K562 (cell line): ENCODE results near the gene AKIRIN1. TPM values are rescaled to one million over a fixed set of nuclear protein-coding genes. Genes with fewer than 3 reads are reported as not detected.

Experiments
- SP2 ChIP-seq: IDR thresholded peaks from 2 replicates; pipeline ENCODE4 v1.6.1; 2011; ENCODE audit warnings: mild to moderate bottlenecking, low read depth, low read length, moderate library complexity; ENCODE audit not compliant: poor library complexity, severe bottlenecking; ENCODE audit errors: extremely low read depth
- YY1 ChIP-seq, 3 experiments: IDR thresholded peaks; 2 replicates each; pipeline ENCODE4 v1.6.1; 2011; ENCODE audit warnings: low read length in 2 of 3, mild to moderate bottlenecking in 2 of 3, moderate library complexity in 2 of 3, borderline replicate concordance in 1 of 3, control low read depth in 1 of 3, low read depth in 1 of 3; ENCODE audit not compliant: insufficient read depth in 3 of 3, insufficient replicate concordance in 2 of 3, control insufficient read depth in 1 of 3, insufficient read length in 1 of 3; ENCODE audit errors: extremely low read depth in 1 of 3
- ZNF224 ChIP-seq: sonication (generic); formaldehyde crosslinking; IDR thresholded peaks from 2 replicates; pipeline ENCODE4 v1.8.0; 2022; ENCODE audit warnings: mild to moderate bottlenecking, missing genetic modification reagents
- ZNF23 ChIP-seq: fragments of 250-450 bp; sonication (Bioruptor Pico); IDR thresholded peaks from 2 replicates; pipeline ENCODE4 v1.4.0; 2020; ENCODE audit warnings: mild to moderate bottlenecking
- polyA plus RNA-seq, 8 experiments: library from polyadenylated mRNA; depleted of rRNA in 4 of 8; stranded (reverse) in 5 of 8; unstranded in 3 of 8; fragments of >200 nt; fragmentation: Nextera tagmentation in 2 of 8; fragmentation: Illumina TruSeq in 1 of 8; extraction: Ambion mirVana in 2 of 8; extraction: Trizol in 1 of 8; gene quantifications; 2 replicates each; pipeline versions ENCODE4 v1.2.1 to v1.2.3, GENCODE V29; 2011 to 2014; ENCODE audit warnings: inconsistent platforms in 1 of 8, missing spikeins in 1 of 8
- total RNA-seq, 7 experiments: library from RNA; depleted of rRNA in 6 of 7; stranded (reverse); fragments of >200 nt in 6 of 7; fragmentation: Illumina TruSeq in 2 of 7; extraction: Trizol in 2 of 7; gene quantifications; 2 replicates each; pipeline versions ENCODE4 v1.2.1 to v1.2.3, GENCODE V29; 2011 to 2021; ENCODE audit warnings: low replicate concordance in 1 of 7
- TF ChIP-seq, protein P1 (sequence below), 2 experiments: IDR thresholded peaks; 2 replicates each; pipeline ENCODE4 v1.6.1; 2011; ENCODE audit warnings: borderline replicate concordance in 1 of 2, control low read depth in 1 of 2, low read depth in 1 of 2, low read length in 1 of 2, mild to moderate bottlenecking in 1 of 2, mixed read lengths in 1 of 2, moderate library complexity in 1 of 2; ENCODE audit not compliant: insufficient read depth in 1 of 2, insufficient read length in 1 of 2, poor library complexity in 1 of 2, severe bottlenecking in 1 of 2; ENCODE audit errors: extremely low read depth in 1 of 2
- TF ChIP-seq, protein P2 (sequence below), 2 experiments: fragments of 450-650 bp in 1 of 2; sonication (generic) in 1 of 2; formaldehyde crosslinking in 1 of 2; IDR thresholded peaks in 1 of 2; conservative IDR thresholded peaks in 1 of 2; 2 replicates each; pipeline versions ENCODE4 v1.6.1 to v1.8.1; 2016 to 2023; ENCODE audit warnings: mild to moderate bottlenecking in 2 of 2, moderate library complexity in 2 of 2, inconsistent platforms in 1 of 2, missing genetic modification reagents in 1 of 2

The AKIRIN1 gene
- total and polyA plus RNA-seq, 9 of the 15 experiments (the other 6 are each of a cell fraction or from before 2014, with no cell fraction given), result 11.5 to 139 (median 83.4) TPM

DNA sequence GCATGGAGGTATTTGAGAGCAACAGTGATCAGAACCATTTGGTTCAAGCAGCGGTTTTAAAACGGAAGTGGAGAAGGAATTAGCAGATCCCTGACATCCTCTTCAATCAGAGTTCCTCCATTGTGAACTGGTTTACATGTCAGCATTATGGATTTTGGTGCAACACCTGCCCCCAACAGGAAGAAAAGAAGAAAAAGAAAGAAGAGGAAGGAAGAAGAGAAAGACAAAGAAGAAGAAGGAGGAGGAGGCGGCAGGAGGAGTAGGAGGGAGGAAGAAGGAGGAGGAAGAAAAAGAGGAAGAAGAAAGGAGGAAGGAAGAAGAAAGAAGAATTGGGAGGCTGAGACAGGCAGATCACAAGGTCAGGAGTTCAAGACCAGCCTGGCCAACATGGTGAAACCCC lies 52.4 kb downstream of the AKIRIN1 start (continued):
- TF ChIP-seq ZNF23 (CRISPR knock-in tag), result no peak
- TF ChIP-seq SP2, result no peak
- TF ChIP-seq, protein P1, sequence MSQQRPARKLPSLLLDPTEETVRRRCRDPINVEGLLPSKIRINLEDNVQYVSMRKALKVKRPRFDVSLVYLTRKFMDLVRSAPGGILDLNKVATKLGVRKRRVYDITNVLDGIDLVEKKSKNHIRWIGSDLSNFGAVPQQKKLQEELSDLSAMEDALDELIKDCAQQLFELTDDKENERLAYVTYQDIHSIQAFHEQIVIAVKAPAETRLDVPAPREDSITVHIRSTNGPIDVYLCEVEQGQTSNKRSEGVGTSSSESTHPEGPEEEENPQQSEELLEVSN (IDR thresholded peaks at IDR 0.05; ENCODE audit: borderline replicate concordance in 1 of 2, extremely low read depth in 1 of 2, insufficient read depth in 1 of 2, insufficient read length in 1 of 2, low read depth in 1 of 2, low read length in 1 of 2, poor library complexity in 1 of 2, severe bottlenecking in 1 of 2), result no peak
- TF ChIP-seq ZNF224, result no peak
- no peak for TF ChIP-seq YY1 (IDR thresholded peaks at IDR 0.05; ENCODE audit: borderline replicate concordance in 1 of 3, control insufficient read depth in 1 of 3, extremely low read depth in 1 of 3, insufficient read depth in 3 of 3, insufficient read length in 1 of 3, insufficient replicate concordance in 2 of 3, low read depth in 1 of 3, low read length in 2 of 3)
- TF ChIP-seq, protein P2, sequence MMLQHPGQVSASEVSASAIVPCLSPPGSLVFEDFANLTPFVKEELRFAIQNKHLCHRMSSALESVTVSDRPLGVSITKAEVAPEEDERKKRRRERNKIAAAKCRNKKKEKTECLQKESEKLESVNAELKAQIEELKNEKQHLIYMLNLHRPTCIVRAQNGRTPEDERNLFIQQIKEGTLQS (IDR thresholded peaks at IDR 0.05), result no peak
- TF ChIP-seq, protein P2 (CRISPR knock-in tag; conservative IDR thresholded peaks at IDR 0.05), result no peak
